WTC11 (cell line): ENCODE data around the gene ZBTB37. TPM values are rescaled to one million over a fixed set of nuclear protein-coding genes. Genes with fewer than 3 reads are reported as not detected.

Experiments
- ATAC-seq: fragments of 200-7000 bp; cut with Tn5 transposase; 2 replicates; pipeline ENCODE4 v1.10.0; 2021; ENCODE audit warnings: mild to moderate bottlenecking, moderate library complexity
- CTCF ChIA-PET: fragments of 300-600 bp; sonication (Branson Sonifier 250); formaldehyde crosslinking; loops from one replicate; lab custom pipeline; 2021; ENCODE audit warnings: antibody characterized with exemption; lab: Charles Lee
- POLR2A ChIA-PET: fragments of 350-600 bp; sonication (Branson Sonifier 250); formaldehyde crosslinking; loops from one replicate; lab custom pipeline; 2021; ENCODE audit warnings: antibody characterized with exemption; lab: Charles Lee
- DNase-seq: peaks from one replicate; pipeline ENCODE4 v3.0.0; 2021; ENCODE audit warnings: low spot score
- H3K27ac Mint-ChIP-seq: 2 replicates; pipeline ENCODE4 v1.8.0; 2021; ENCODE audit warnings: mixed read lengths
- H3K27me3 Mint-ChIP-seq: 2 replicates; pipeline ENCODE4 v1.8.0; 2021; ENCODE audit warnings: low read depth, mild to moderate bottlenecking, moderate library complexity, mixed read lengths
- H3K36me3 Mint-ChIP-seq: 2 replicates; pipeline ENCODE4 v1.8.0; 2021; ENCODE audit warnings: mixed read lengths
- H3K4me1 Mint-ChIP-seq: 2 replicates; pipeline ENCODE4 v1.8.0; 2022; ENCODE audit warnings: mixed read lengths
- H3K4me3 Mint-ChIP-seq: 2 replicates; pipeline ENCODE4 v1.8.0; 2021; ENCODE audit warnings: mild to moderate bottlenecking, moderate library complexity, mixed read lengths
- H3K9me3 Mint-ChIP-seq: 2 replicates; pipeline ENCODE4 v1.8.0; 2021; ENCODE audit warnings: mixed read lengths
- ARID4B ChIP-seq: sonication (generic); formaldehyde crosslinking; IDR thresholded peaks from 2 replicates; pipeline ENCODE4 v1.8.0; 2023; ENCODE audit warnings: missing genetic modification reagents, mild to moderate bottlenecking, borderline replicate concordance
- ATF6 ChIP-seq: sonication (generic); formaldehyde crosslinking; IDR thresholded peaks from 2 replicates; pipeline ENCODE4 v1.8.1; 2023; ENCODE audit warnings: mild to moderate bottlenecking, missing genetic modification reagents
- CREB1 ChIP-seq: sonication (generic); formaldehyde crosslinking; IDR thresholded peaks from 2 replicates; pipeline ENCODE4 v1.8.0; 2023; ENCODE audit warnings: mild to moderate bottlenecking, missing genetic modification reagents
- CTCF ChIP-seq: fragments of 200-600 bp; IDR thresholded peaks from 2 replicates; pipeline ENCODE4 v1.8.0; 2022; ENCODE audit warnings: antibody characterized with exemption
- FOXP4 ChIP-seq: sonication (generic); formaldehyde crosslinking; IDR thresholded peaks from 2 replicates; pipeline ENCODE4 v1.8.0; 2022; ENCODE audit warnings: mild to moderate bottlenecking, missing genetic modification reagents
- GABPB1 ChIP-seq: sonication (generic); formaldehyde crosslinking; IDR thresholded peaks from 2 replicates; pipeline ENCODE4 v1.8.1; 2023; ENCODE audit warnings: mild to moderate bottlenecking, missing genetic modification reagents
- KAT7 ChIP-seq: sonication (generic); formaldehyde crosslinking; IDR thresholded peaks from 2 replicates; pipeline ENCODE4 v1.8.1; 2023; ENCODE audit warnings: missing genetic modification reagents, mild to moderate bottlenecking, borderline replicate concordance
- MXD4 ChIP-seq: fragments of 250-450 bp; sonication (Bioruptor Pico); IDR thresholded peaks from 2 replicates; pipeline ENCODE4 v1.8.0; 2021; ENCODE audit warnings: mild to moderate bottlenecking, moderate library complexity, borderline replicate concordance
- MYBL2 ChIP-seq: sonication (generic); formaldehyde crosslinking; IDR thresholded peaks from 2 replicates; pipeline ENCODE4 v1.8.1; 2023; ENCODE audit warnings: mild to moderate bottlenecking, moderate library complexity, missing genetic modification reagents
- SMAD3 ChIP-seq: sonication (generic); formaldehyde crosslinking; IDR thresholded peaks from 2 replicates; pipeline ENCODE4 v1.8.0; 2022; ENCODE audit warnings: missing genetic modification reagents, mild to moderate bottlenecking, borderline replicate concordance
- STAT6 ChIP-seq: sonication (generic); formaldehyde crosslinking; conservative IDR thresholded peaks from 2 replicates; pipeline ENCODE4 v1.8.1; 2023; ENCODE audit warnings: mild to moderate bottlenecking, low read depth, missing genetic modification reagents, moderate library complexity
- USF2 ChIP-seq: sonication (generic); formaldehyde crosslinking; IDR thresholded peaks from 2 replicates; pipeline ENCODE4 v1.8.1; 2023; ENCODE audit warnings: mild to moderate bottlenecking, missing genetic modification reagents, moderate library complexity
- ZNF138 ChIP-seq: sonication (generic); formaldehyde crosslinking; conservative IDR thresholded peaks from 2 replicates; pipeline ENCODE4 v1.8.1; 2022; ENCODE audit warnings: mild to moderate bottlenecking, moderate library complexity, missing genetic modification reagents
- ZNF232 ChIP-seq: sonication (generic); formaldehyde crosslinking; IDR thresholded peaks from 2 replicates; pipeline ENCODE4 v1.8.0; 2022; ENCODE audit warnings: mild to moderate bottlenecking, missing genetic modification reagents
- ZNF317 ChIP-seq: sonication (generic); formaldehyde crosslinking; IDR thresholded peaks from 2 replicates; pipeline ENCODE4 v1.8.1; 2023; ENCODE audit warnings: low read depth, mild to moderate bottlenecking, moderate library complexity, missing genetic modification reagents, borderline replicate concordance
- ZNF671 ChIP-seq: fragments of 250-450 bp; sonication (Bioruptor Pico); IDR thresholded peaks from 2 replicates; pipeline ENCODE4 v1.8.0; 2021; ENCODE audit warnings: mild to moderate bottlenecking
- total RNA-seq: library from RNA; stranded (reverse); gene quantifications from 3 replicates; pipeline ENCODE4 v1.2.3, GENCODE V29; 2021

ZBTB37 gene
- total RNA-seq, 1 experiment from 2014 or later: 14.4 TPM

GRCh38 chr1:173871500-173871899 lies 3.3 kb downstream of the ZBTB37 start:
- H3K27me3 Mint-ChIP-seq: no peaks in the 10 kb centered on the region
- TF ChIP-seq FOXP4 (CRISPR knock-in tag) (no peak), MXD4 (CRISPR knock-in tag) (no peak), ARID4B (no peak), USF2 (CRISPR knock-in tag) (no peak), STAT6 (CRISPR knock-in tag) (no peak), GABPB1 (CRISPR knock-in tag) (no peak), SMAD3 (CRISPR knock-in tag) (no peak), CREB1 (CRISPR knock-in tag) (no peak), ZNF317 (CRISPR knock-in tag) (no peak)
- no peak for ATAC-seq
- CTCF ChIA-PET: no interaction called here
- no peak for DNase-seq
- no peak overlapping the region for H3K4me3 Mint-ChIP-seq
- H3K9me3 Mint-ChIP-seq: no peaks in the 10 kb centered on the region
- peaks cover 49% of the 10 kb centered on the region for H3K36me3 Mint-ChIP-seq
- no peak overlapping the region; the same call in 1 of the 2 replicates for H3K27ac Mint-ChIP-seq
- POLR2A ChIA-PET: no interaction called here
- peaks cover 27% of the 10 kb centered on the region for H3K4me1 Mint-ChIP-seq

DNA sequence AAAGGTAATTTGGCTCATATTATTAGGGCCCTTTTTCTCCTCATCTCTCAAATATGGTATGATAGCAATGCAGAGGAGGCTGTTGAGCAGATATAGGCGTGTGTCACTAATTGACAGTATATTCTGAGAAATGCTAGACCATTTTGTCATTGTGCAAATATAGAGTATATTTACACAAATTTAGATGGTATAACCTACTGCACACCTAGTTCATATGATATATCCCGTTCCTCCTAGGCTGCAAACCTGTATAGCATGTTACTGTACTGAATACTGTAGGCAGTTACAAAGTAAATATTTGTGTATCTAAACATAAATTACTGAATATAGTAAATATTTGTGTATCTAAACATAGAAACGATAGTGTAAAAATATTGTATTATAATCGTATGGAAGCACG lies 8.6 kb downstream of the ZBTB37 start:
- ChIA-PET CTCF (no interaction called here), POLR2A (no interaction called here)
- no peak for TF ChIP-seq ATF6 (CRISPR knock-in tag)
- TF ChIP-seq ZNF232: no peak
- no peak for TF ChIP-seq CTCF
- TF ChIP-seq MYBL2: no peak
- TF ChIP-seq KAT7 (CRISPR knock-in tag): no peak
- no peak for TF ChIP-seq ZNF671 (CRISPR knock-in tag)
- TF ChIP-seq ZNF138 (CRISPR knock-in tag): no peak
- DNase-seq: no peak
- H3K4me3 Mint-ChIP-seq: no peak overlapping the region
- peaks cover 3% of the 10 kb centered on the region for H3K9me3 Mint-ChIP-seq
- H3K27ac Mint-ChIP-seq: no peak overlapping the region
- peaks cover 39% of the 10 kb centered on the region for H3K36me3 Mint-ChIP-seq
- peaks cover 2% of the 10 kb centered on the region for H3K4me1 Mint-ChIP-seq
- H3K27me3 Mint-ChIP-seq: no peaks in the 10 kb centered on the region
- no peak for ATAC-seq
